ENCODE results near the gene NLRP8. TPM values are rescaled to one million over a fixed set of nuclear protein-coding genes. Genes with fewer than 3 reads are reported as not detected.
"Not testable (repeated sequence)": the region's sequence is repeated elsewhere in the genome, so short reads cannot be mapped to it uniquely, and the experiment has no call there.

The NLRP8 gene
- polyA plus RNA-seq, 4 donors = not detected

- DNase-seq = peak in 1 of 2 donors; percentile 3
- Histone ChIP-seq H3K4me3 (ENCODE audit: low read depth in 1 of 3, low read length in 3 of 3) (no peak overlapping the region), H3K4me1 (ENCODE audit: control insufficient read depth in 3 of 3, insufficient read depth in 2 of 3, low read depth in 1 of 3, low read length in 2 of 3) (no peaks in the 10 kb centered on the region), H3K27me3 (ENCODE audit: control insufficient read depth in 3 of 3, insufficient read depth in 3 of 3, low read length in 3 of 3) (no peaks in the 10 kb centered on the region), H3K36me3 (ENCODE audit: control insufficient read depth in 3 of 3, insufficient read depth in 2 of 3, low read depth in 1 of 3, low read length in 3 of 3) (no peaks in the 10 kb centered on the region), H3K9me3 (ENCODE audit: control insufficient read depth in 2 of 2, insufficient read depth in 1 of 2, low read depth in 1 of 2, low read length in 1 of 2) (peaks cover 0 to 14% of the 10 kb centered on the region in 2 donors), H3K27ac (ENCODE audit: low read depth in 1 of 3, low read length in 2 of 3) (no peak overlapping the region)
- 40 to 47% (median 43%) methylated on average over 9 of the region's 9 CpGs for WGBS, 3 donors
- no peak for FAIRE-seq
These were observed 33.9 kb upstream of the NLRP8 start for GRCh38 chr19:55913643-55914268.

- no peak overlapping the region for H3K27ac ChIP-seq (ENCODE audit: low read depth in 1 of 3, low read length in 2 of 3)
- H3K9me3 ChIP-seq (ENCODE audit: control insufficient read depth in 2 of 2, insufficient read depth in 1 of 2, low read depth in 1 of 2, low read length in 1 of 2) = peaks cover 0 to 26% of the 10 kb centered on the region in 2 donors
- no peaks in the 10 kb centered on the region for H3K27me3 ChIP-seq (ENCODE audit: control insufficient read depth in 3 of 3, insufficient read depth in 3 of 3, low read length in 3 of 3)
- H3K36me3 ChIP-seq (ENCODE audit: control insufficient read depth in 3 of 3, insufficient read depth in 2 of 3, low read depth in 1 of 3, low read length in 3 of 3) = no peaks in the 10 kb centered on the region
- WGBS, 3 donors = 67 to 77% (median 77%) methylated on average over 5 of the region's 5 CpGs
- FAIRE-seq (no peak), DNase-seq (no peak)
- no peak overlapping the region for H3K4me3 ChIP-seq (ENCODE audit: low read depth in 1 of 3, low read length in 3 of 3)
- H3K4me1 ChIP-seq (ENCODE audit: control insufficient read depth in 3 of 3, insufficient read depth in 2 of 3, low read depth in 1 of 3, low read length in 2 of 3) = no peaks in the 10 kb centered on the region
These were observed 24.1 kb upstream of the NLRP8 start for GRCh38 chr19:55923556-55923955.

- H3K36me3 ChIP-seq (ENCODE audit: control insufficient read depth in 3 of 3, insufficient read depth in 2 of 3, low read depth in 1 of 3, low read length in 3 of 3) = no peaks in the 10 kb centered on the region
- no peaks in the 10 kb centered on the region for H3K27me3 ChIP-seq (ENCODE audit: control insufficient read depth in 3 of 3, insufficient read depth in 3 of 3, low read length in 3 of 3)
- no peaks in the 10 kb centered on the region for H3K4me1 ChIP-seq (ENCODE audit: control insufficient read depth in 3 of 3, insufficient read depth in 2 of 3, low read depth in 1 of 3, low read length in 2 of 3)
- DNase-seq = no peak
- no peak for FAIRE-seq
- no peak overlapping the region for H3K4me3 ChIP-seq (ENCODE audit: low read depth in 1 of 3, low read length in 3 of 3)
- H3K27ac ChIP-seq (ENCODE audit: low read depth in 1 of 3, low read length in 2 of 3) = no peak overlapping the region
- peaks cover 0 to 29% of the 10 kb centered on the region in 2 donors for H3K9me3 ChIP-seq (ENCODE audit: control insufficient read depth in 2 of 2, insufficient read depth in 1 of 2, low read depth in 1 of 2, low read length in 1 of 2)
- 68 to 76% (median 74%) methylated on average over 8 of the region's 8 CpGs for WGBS, 3 donors
These were observed 19.6 kb upstream of the NLRP8 start for GRCh38 chr19:55927991-55928390.

- H3K4me3 ChIP-seq (ENCODE audit: low read depth in 1 of 3, low read length in 3 of 3); H3K36me3 ChIP-seq (ENCODE audit: control insufficient read depth in 3 of 3, insufficient read depth in 2 of 3, low read depth in 1 of 3, low read length in 3 of 3); H3K27ac ChIP-seq (ENCODE audit: low read depth in 1 of 3, low read length in 2 of 3); H3K27me3 ChIP-seq (ENCODE audit: control insufficient read depth in 3 of 3, insufficient read depth in 3 of 3, low read length in 3 of 3); H3K4me1 ChIP-seq (ENCODE audit: control insufficient read depth in 3 of 3, insufficient read depth in 2 of 3, low read depth in 1 of 3, low read length in 2 of 3); FAIRE-seq; DNase-seq: not testable (repeated sequence)
- 89 to 95% (median 91%) methylated on average over 5 of the region's 5 CpGs for WGBS, 3 donors
- peaks cover 0 to 24% of the 10 kb centered on the region in 2 donors for H3K9me3 ChIP-seq (ENCODE audit: control insufficient read depth in 2 of 2, insufficient read depth in 1 of 2, low read depth in 1 of 2, low read length in 1 of 2)
These were observed 18.4 kb upstream of the NLRP8 start for GRCh38 chr19:55929258-55929657.

GRCh38 chr19:55930996-55931515, 16.6 kb upstream of the NLRP8 start:
- Histone ChIP-seq H3K36me3 (ENCODE audit: control insufficient read depth in 3 of 3, insufficient read depth in 2 of 3, low read depth in 1 of 3, low read length in 3 of 3) (no peaks in the 10 kb centered on the region), H3K27me3 (ENCODE audit: control insufficient read depth in 3 of 3, insufficient read depth in 3 of 3, low read length in 3 of 3) (no peaks in the 10 kb centered on the region), H3K27ac (ENCODE audit: low read depth in 1 of 3, low read length in 2 of 3) (no peak overlapping the region), H3K4me3 (ENCODE audit: low read depth in 1 of 3, low read length in 3 of 3) (no peak overlapping the region), H3K4me1 (ENCODE audit: control insufficient read depth in 3 of 3, insufficient read depth in 2 of 3, low read depth in 1 of 3, low read length in 2 of 3) (no peaks in the 10 kb centered on the region), H3K9me3 (ENCODE audit: control insufficient read depth in 2 of 2, insufficient read depth in 1 of 2, low read depth in 1 of 2, low read length in 1 of 2) (peaks cover 0 to 17% of the 10 kb centered on the region in 2 donors)
- DNase-seq (no peak), FAIRE-seq (no peak)
- 69 to 85% (median 71%) methylated on average over 14 of the region's 14 CpGs for WGBS, 3 donors

GRCh38 chr19:55931936-55932386, 15.7 kb upstream of the NLRP8 start, which contains the start of gene NLRP13:
Gene NLRP13, minus strand, starts transcription at chr19:55932336. Its CDS starts 25 bp downstream, at chr19:55932311.
- FAIRE-seq (no peak), DNase-seq (no peak)
- no peaks in the 10 kb centered on the region for H3K27me3 ChIP-seq (ENCODE audit: control insufficient read depth in 3 of 3, insufficient read depth in 3 of 3, low read length in 3 of 3)
- WGBS, 3 donors = 81 to 88% (median 84%) methylated on average over 8 of the region's 8 CpGs
- no peak within 1 kb of the TSS for H3K4me3 ChIP-seq (ENCODE audit: low read depth in 1 of 3, low read length in 3 of 3)
- H3K36me3 ChIP-seq (ENCODE audit: control insufficient read depth in 3 of 3, insufficient read depth in 2 of 3, low read depth in 1 of 3, low read length in 3 of 3) = no peaks in the 10 kb centered on the region
- peaks cover 0 to 15% of the 10 kb centered on the region in 2 donors for H3K9me3 ChIP-seq (ENCODE audit: control insufficient read depth in 2 of 2, insufficient read depth in 1 of 2, low read depth in 1 of 2, low read length in 1 of 2)
- H3K27ac ChIP-seq (ENCODE audit: low read depth in 1 of 3, low read length in 2 of 3) = no peak within 1 kb of the TSS
- H3K4me1 ChIP-seq (ENCODE audit: control insufficient read depth in 3 of 3, insufficient read depth in 2 of 3, low read depth in 1 of 3, low read length in 2 of 3) = no peaks in the 10 kb centered on the region

GRCh38 chr19:55935206-55935605, 12.4 kb upstream of the NLRP8 start:
- DNase-seq = no peak
- H3K4me3 ChIP-seq (ENCODE audit: low read depth in 1 of 3, low read length in 3 of 3) = no peak overlapping the region
- no peaks in the 10 kb centered on the region for H3K4me1 ChIP-seq (ENCODE audit: control insufficient read depth in 3 of 3, insufficient read depth in 2 of 3, low read depth in 1 of 3, low read length in 2 of 3)
- no peaks in the 10 kb centered on the region for H3K27me3 ChIP-seq (ENCODE audit: control insufficient read depth in 3 of 3, insufficient read depth in 3 of 3, low read length in 3 of 3)
- 78 to 79% (median 79%) methylated on average over 9 of the region's 9 CpGs for WGBS, 3 donors
- H3K36me3 ChIP-seq (ENCODE audit: control insufficient read depth in 3 of 3, insufficient read depth in 2 of 3, low read depth in 1 of 3, low read length in 3 of 3) = no peaks in the 10 kb centered on the region
- H3K27ac ChIP-seq (ENCODE audit: low read depth in 1 of 3, low read length in 2 of 3) = no peak overlapping the region
- H3K9me3 ChIP-seq (ENCODE audit: control insufficient read depth in 2 of 2, insufficient read depth in 1 of 2, low read depth in 1 of 2, low read length in 1 of 2) = peaks cover 0 to 13% of the 10 kb centered on the region in 2 donors
- FAIRE-seq = no peak

- no peak for FAIRE-seq
- DNase-seq = no peak
- Histone ChIP-seq H3K9me3 (ENCODE audit: control insufficient read depth in 2 of 2, insufficient read depth in 1 of 2, low read depth in 1 of 2, low read length in 1 of 2) (peaks cover 2 to 15% of the 10 kb centered on the region in 2 donors), H3K4me3 (ENCODE audit: low read depth in 1 of 3, low read length in 3 of 3) (no peak overlapping the region), H3K27me3 (ENCODE audit: control insufficient read depth in 3 of 3, insufficient read depth in 3 of 3, low read length in 3 of 3) (no peaks in the 10 kb centered on the region), H3K27ac (ENCODE audit: low read depth in 1 of 3, low read length in 2 of 3) (no peak overlapping the region), H3K36me3 (ENCODE audit: control insufficient read depth in 3 of 3, insufficient read depth in 2 of 3, low read depth in 1 of 3, low read length in 3 of 3) (no peaks in the 10 kb centered on the region), H3K4me1 (ENCODE audit: control insufficient read depth in 3 of 3, insufficient read depth in 2 of 3, low read depth in 1 of 3, low read length in 2 of 3) (no peaks in the 10 kb centered on the region)
- 65 to 72% (median 70%) methylated on average over 7 of the region's 7 CpGs for WGBS, 3 donors
These were observed 8.4 kb upstream of the NLRP8 start for GRCh38 chr19:55939206-55939605.
